WTC11 (cell line): Measurements from ENCODE around the gene GNL1. TPM values are rescaled to one million over a fixed set of nuclear protein-coding genes. Genes with fewer than 3 reads are reported as not detected.

ENCODE experiments used
- ATF2 ChIP-seq: sonication (generic); formaldehyde crosslinking; IDR thresholded peaks from 2 replicates; pipeline ENCODE4 v1.8.1; 2022; ENCODE audit warnings: low read depth, missing genetic modification reagents, borderline replicate concordance
- ATF6 ChIP-seq: sonication (generic); formaldehyde crosslinking; IDR thresholded peaks from 2 replicates; pipeline ENCODE4 v1.8.1; 2023; ENCODE audit warnings: mild to moderate bottlenecking, missing genetic modification reagents
- CBFB ChIP-seq: sonication (generic); formaldehyde crosslinking; IDR thresholded peaks from 2 replicates; pipeline ENCODE4 v1.8.1; 2022; ENCODE audit warnings: mild to moderate bottlenecking, low read depth, missing genetic modification reagents
- CDX4 ChIP-seq: fragments of 250-450 bp; sonication (Bioruptor Pico); IDR thresholded peaks from 2 replicates; pipeline ENCODE4 v1.9.0; 2021; ENCODE audit warnings: moderate library complexity, mild to moderate bottlenecking, inconsistent platforms, borderline replicate concordance
- CTCF ChIP-seq: fragments of 200-600 bp; IDR thresholded peaks from 2 replicates; pipeline ENCODE4 v1.8.0; 2022; ENCODE audit warnings: antibody characterized with exemption
- E2F4 ChIP-seq: sonication (generic); formaldehyde crosslinking; IDR thresholded peaks from 2 replicates; pipeline ENCODE4 v1.8.1; 2022; ENCODE audit warnings: low read depth, mild to moderate bottlenecking, moderate library complexity, missing genetic modification reagents, borderline replicate concordance
- EMX1 ChIP-seq: fragments of 250-450 bp; sonication (Bioruptor Pico); IDR thresholded peaks from 2 replicates; pipeline ENCODE4 v1.8.0; 2021; ENCODE audit warnings: mild to moderate bottlenecking
- ETV6 ChIP-seq: sonication (generic); formaldehyde crosslinking; IDR thresholded peaks from 2 replicates; pipeline ENCODE4 v1.8.1; 2022; ENCODE audit warnings: mild to moderate bottlenecking, missing genetic modification reagents
- FOXK1 ChIP-seq: sonication (generic); formaldehyde crosslinking; IDR thresholded peaks from 2 replicates; pipeline ENCODE4 v1.8.0; 2022; ENCODE audit warnings: mild to moderate bottlenecking, moderate library complexity, missing genetic modification reagents
- GTF2I ChIP-seq: fragments of 250-450 bp; sonication (Bioruptor Pico); conservative IDR thresholded peaks from 2 replicates; pipeline ENCODE4 v1.4.0; 2021; ENCODE audit warnings: mild to moderate bottlenecking
- HMGA2 ChIP-seq: fragments of 250-450 bp; sonication (Bioruptor Pico); IDR thresholded peaks from 2 replicates; pipeline ENCODE4 v1.4.0; 2021; ENCODE audit warnings: mild to moderate bottlenecking, moderate library complexity
- PRDM15 ChIP-seq: sonication (generic); formaldehyde crosslinking; IDR thresholded peaks from 2 replicates; pipeline ENCODE4 v1.8.0; 2022; ENCODE audit warnings: missing genetic modification reagents
- TEAD1 ChIP-seq: sonication (generic); formaldehyde crosslinking; IDR thresholded peaks from 2 replicates; pipeline ENCODE4 v1.8.0; 2022; ENCODE audit warnings: mild to moderate bottlenecking, missing genetic modification reagents
- TEAD4 ChIP-seq: sonication (generic); formaldehyde crosslinking; IDR thresholded peaks from 2 replicates; pipeline ENCODE4 v1.8.0; 2022; ENCODE audit warnings: mild to moderate bottlenecking, missing genetic modification reagents
- ZMAT4 ChIP-seq: fragments of 250-450 bp; sonication (Bioruptor Pico); IDR thresholded peaks from 2 replicates; pipeline ENCODE4 v1.9.0; 2021; ENCODE audit warnings: mild to moderate bottlenecking
- ZNF138 ChIP-seq: sonication (generic); formaldehyde crosslinking; conservative IDR thresholded peaks from 2 replicates; pipeline ENCODE4 v1.8.1; 2022; ENCODE audit warnings: mild to moderate bottlenecking, moderate library complexity, missing genetic modification reagents
- ZNF263 ChIP-seq: sonication (generic); formaldehyde crosslinking; IDR thresholded peaks from 2 replicates; pipeline ENCODE4 v1.8.1; 2022; ENCODE audit warnings: low read depth, mild to moderate bottlenecking, moderate library complexity, missing genetic modification reagents
- ZNF281 ChIP-seq: sonication (generic); formaldehyde crosslinking; IDR thresholded peaks from 2 replicates; pipeline ENCODE4 v1.8.0; 2023; ENCODE audit warnings: mild to moderate bottlenecking, missing genetic modification reagents
- ZNF416 ChIP-seq: fragments of 250-450 bp; sonication (Bioruptor Pico); IDR thresholded peaks from 2 replicates; pipeline ENCODE4 v1.9.0; 2021; ENCODE audit warnings: mild to moderate bottlenecking, inconsistent platforms
- ZNF512 ChIP-seq: sonication (generic); formaldehyde crosslinking; IDR thresholded peaks from 2 replicates; pipeline ENCODE4 v1.8.1; 2022; ENCODE audit warnings: missing genetic modification reagents, borderline replicate concordance
- ZNF671 ChIP-seq: fragments of 250-450 bp; sonication (Bioruptor Pico); IDR thresholded peaks from 2 replicates; pipeline ENCODE4 v1.8.0; 2021; ENCODE audit warnings: mild to moderate bottlenecking
- total RNA-seq: library from RNA; stranded (reverse); gene quantifications from 3 replicates; pipeline ENCODE4 v1.2.3, GENCODE V29; 2021

Gene GNL1
- total RNA-seq, 1 experiment from 2014 or later: 85.7 TPM

- TF ChIP-seq ZNF281 (CRISPR knock-in tag) (peak; percentile 92; the same call in 1 of the 2 replicates), EMX1 (no peak), E2F4 (CRISPR knock-in tag) (no peak), TEAD1 (peak; percentile 90), ZMAT4 (CRISPR knock-in tag) (no peak), ZNF138 (CRISPR knock-in tag) (no peak), ZNF263 (CRISPR knock-in tag) (no peak), ZNF671 (no peak), GTF2I (CRISPR knock-in tag) (no peak), ZNF512 (CRISPR knock-in tag) (no peak), CBFB (CRISPR knock-in tag) (no peak), CDX4 (CRISPR knock-in tag) (no peak), FOXK1 (CRISPR knock-in tag) (peak; percentile 90), PRDM15 (peak; percentile 65), ZNF416 (CRISPR knock-in tag) (no peak), TEAD4 (CRISPR knock-in tag) (peak; percentile 83; the same call in 1 of the 2 replicates), ATF2 (CRISPR knock-in tag) (peak; percentile 83), HMGA2 (no peak; the same call in 1 of the 2 replicates), ATF6 (CRISPR knock-in tag) (no peak), ETV6 (peak; percentile 96), CTCF (no peak)
Observed at GRCh38 chr6:30556906-30557682, 805 bp upstream of the GNL1 start, which contains the start of gene PRR3 (continued).
